ENCODE results near the gene NBEAL2.
"Not testable (repeated sequence)": the region's sequence is repeated elsewhere in the genome, so short reads cannot be mapped to it uniquely, and the experiment has no call there.

The NBEAL2 gene

DNA sequence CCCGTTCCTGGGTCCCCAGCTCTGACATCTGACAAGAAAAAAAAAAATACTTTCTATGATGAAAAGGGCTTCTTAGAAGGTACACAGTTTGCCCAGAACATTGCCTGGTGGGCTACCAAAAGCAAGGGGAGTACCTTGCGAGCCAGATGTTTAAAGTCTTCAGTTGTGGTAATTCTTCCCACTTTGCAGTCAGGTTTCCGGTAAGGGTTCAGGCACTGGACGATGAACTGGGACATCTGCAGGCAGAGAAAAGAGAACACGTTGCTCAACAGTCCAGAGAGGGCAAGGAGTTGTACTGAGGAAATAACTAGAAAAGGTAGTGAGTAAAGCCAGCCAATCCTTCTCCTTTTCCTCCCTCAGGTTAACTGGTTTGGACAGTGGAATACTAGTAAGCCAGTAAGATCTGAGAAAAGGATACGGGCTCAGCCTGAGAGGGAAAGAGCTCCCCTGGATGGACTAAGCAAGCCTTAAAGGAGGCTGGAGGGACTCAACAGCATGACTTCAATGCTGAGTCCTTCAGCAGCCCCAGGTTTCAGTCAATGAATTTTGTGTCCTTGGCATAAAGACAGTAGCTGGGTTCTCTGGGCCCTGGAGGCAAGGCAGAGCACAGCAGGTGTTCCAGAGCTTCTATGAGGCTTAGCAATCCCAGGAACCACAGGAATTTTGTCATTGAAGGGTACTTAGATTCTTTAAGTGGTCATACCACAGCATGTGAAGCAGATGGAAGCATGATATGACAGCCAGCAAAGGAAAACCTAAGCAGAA lies 38.2 kb downstream of the NBEAL2 start:
- FAIRE-seq (peak; percentile 60), DNase-seq (ENCODE audit: insufficient read length, low spot score) (no peak)

DNA sequence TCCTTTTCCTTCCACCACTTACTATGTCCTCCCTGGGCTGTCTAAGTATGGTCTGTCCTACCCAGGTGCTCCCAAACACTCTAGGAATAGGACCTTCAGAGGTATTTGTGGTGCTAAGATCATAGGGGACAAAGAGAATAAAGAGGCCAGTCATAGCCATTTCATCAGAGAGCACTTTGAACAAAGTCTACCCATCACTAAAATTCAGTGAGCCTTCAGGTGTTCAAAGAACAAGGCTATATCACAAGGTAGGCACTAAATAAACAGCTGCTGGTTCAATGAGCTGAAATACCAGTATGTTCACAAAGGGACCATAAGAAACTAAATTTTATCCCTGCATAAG lies 38.8 kb downstream of the NBEAL2 start:
- no peak for TF ChIP-seq SPI1 (IDR thresholded peaks at IDR 0.05; ENCODE audit: low read depth, low read length)
- TF ChIP-seq POU2F2 (IDR thresholded peaks at IDR 0.05; ENCODE audit: low read depth, low read length): no peak
- TF ChIP-seq POLR2A (IDR thresholded peaks at IDR 0.05; ENCODE audit: low read depth, low read length): no peak
- no peak for TF ChIP-seq PAX5 (IDR thresholded peaks at IDR 0.05; ENCODE audit: insufficient read depth, low read length, severe bottlenecking)
- TF ChIP-seq TAF1 (IDR thresholded peaks at IDR 0.05; ENCODE audit: low read depth, low read length): no peak
- no peak for TF ChIP-seq POLR2AphosphoS5 (IDR thresholded peaks at IDR 0.05; ENCODE audit: low read depth, low read length)
- DNase-seq (ENCODE audit: insufficient read length, low spot score) (no peak), FAIRE-seq (no peak)

More for the DNA sequence above, 38.2 kb downstream of the NBEAL2 start:
- TF ChIP-seq PAX5 (IDR thresholded peaks at IDR 0.05; ENCODE audit: insufficient read depth, low read length, severe bottlenecking) (no peak), POLR2AphosphoS5 (IDR thresholded peaks at IDR 0.05; ENCODE audit: low read depth, low read length) (no peak), POU2F2 (IDR thresholded peaks at IDR 0.05; ENCODE audit: low read depth, low read length) (no peak), TAF1 (IDR thresholded peaks at IDR 0.05; ENCODE audit: low read depth, low read length) (no peak), SPI1 (IDR thresholded peaks at IDR 0.05; ENCODE audit: low read depth, low read length) (no peak), POLR2A (IDR thresholded peaks at IDR 0.05; ENCODE audit: low read depth, low read length) (no peak)

DNA sequence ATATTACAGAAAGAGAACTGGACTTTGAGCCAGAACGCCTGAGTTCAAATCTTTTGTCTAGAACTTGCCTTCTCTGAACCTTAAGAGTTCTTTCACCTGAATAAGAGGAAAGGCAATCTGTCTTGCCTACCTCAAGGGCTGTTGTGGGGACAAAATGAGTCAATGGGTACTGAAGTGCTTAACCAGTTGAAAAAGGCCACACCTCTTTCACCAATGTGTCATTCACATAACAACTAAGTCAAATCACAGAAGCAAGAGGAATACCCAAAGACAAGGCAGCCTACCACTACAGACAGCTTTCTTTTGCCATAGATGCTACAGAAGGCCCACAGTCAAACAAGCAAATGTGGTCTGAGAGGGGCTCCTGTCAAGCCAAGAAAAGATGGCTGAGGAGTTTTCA lies 39.7 kb downstream of the NBEAL2 start:
- TF ChIP-seq PAX5 (IDR thresholded peaks at IDR 0.05; ENCODE audit: insufficient read depth, low read length, severe bottlenecking) (no peak), SPI1 (IDR thresholded peaks at IDR 0.05; ENCODE audit: low read depth, low read length) (0 out of 2 replicates have a peak, but pooled peaks have one; percentile 20)
- DNase-seq (ENCODE audit: insufficient read length, low spot score) (peak; percentile 38), FAIRE-seq (peak; percentile 84)

- FAIRE-seq (no peak), DNase-seq (ENCODE audit: insufficient read length, low spot score) (no peak)
- TF ChIP-seq POLR2AphosphoS5 (IDR thresholded peaks at IDR 0.05; ENCODE audit: low read depth, low read length) (no peak), SPI1 (IDR thresholded peaks at IDR 0.05; ENCODE audit: low read depth, low read length) (no peak), PAX5 (IDR thresholded peaks at IDR 0.05; ENCODE audit: insufficient read depth, low read length, severe bottlenecking) (no peak), TAF1 (IDR thresholded peaks at IDR 0.05; ENCODE audit: low read depth, low read length) (no peak), POU2F2 (IDR thresholded peaks at IDR 0.05; ENCODE audit: low read depth, low read length) (no peak), POLR2A (IDR thresholded peaks at IDR 0.05; ENCODE audit: low read depth, low read length) (no peak)
These were observed 40.8 kb downstream of the NBEAL2 start for GRCh38 chr3:47020311-47020710.

DNA sequence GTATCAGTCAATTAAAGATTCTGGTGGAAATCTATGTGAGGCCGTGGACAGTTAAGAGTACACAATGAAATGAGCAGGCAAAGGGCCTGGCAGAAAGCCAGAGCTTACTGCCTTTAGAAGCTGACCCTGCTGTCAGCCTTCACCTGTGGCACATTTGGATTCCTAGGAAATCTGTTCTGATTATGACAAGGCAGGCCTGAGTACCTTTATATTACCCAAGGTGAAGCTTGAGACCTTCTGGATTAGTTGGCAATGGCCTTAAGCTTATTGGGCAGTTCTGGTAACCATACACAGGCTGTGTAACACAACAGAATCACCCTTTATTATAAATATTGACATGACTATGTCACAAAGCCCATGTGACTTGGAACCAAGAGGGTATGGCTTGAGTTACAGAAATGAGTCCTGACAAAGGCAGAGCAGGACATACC lies 43.2 kb downstream of the NBEAL2 start:
- DNase-seq (ENCODE audit: insufficient read length, low spot score) (no peak), FAIRE-seq (no peak)
- no peak for TF ChIP-seq TAF1 (IDR thresholded peaks at IDR 0.05; ENCODE audit: low read depth, low read length)
- TF ChIP-seq POLR2A (IDR thresholded peaks at IDR 0.05; ENCODE audit: low read depth, low read length): no peak
- TF ChIP-seq SPI1 (IDR thresholded peaks at IDR 0.05; ENCODE audit: low read depth, low read length): no peak
- TF ChIP-seq POLR2AphosphoS5 (IDR thresholded peaks at IDR 0.05; ENCODE audit: low read depth, low read length): no peak
- TF ChIP-seq POU2F2 (IDR thresholded peaks at IDR 0.05; ENCODE audit: low read depth, low read length): no peak
- TF ChIP-seq PAX5 (IDR thresholded peaks at IDR 0.05; ENCODE audit: insufficient read depth, low read length, severe bottlenecking): no peak

- DNase-seq (ENCODE audit: insufficient read length, low spot score) (no peak), FAIRE-seq (no peak)
- no peak for TF ChIP-seq SPI1 (IDR thresholded peaks at IDR 0.05; ENCODE audit: low read depth, low read length)
- no peak for TF ChIP-seq TAF1 (IDR thresholded peaks at IDR 0.05; ENCODE audit: low read depth, low read length)
- no peak for TF ChIP-seq POU2F2 (IDR thresholded peaks at IDR 0.05; ENCODE audit: low read depth, low read length)
- TF ChIP-seq POLR2A (IDR thresholded peaks at IDR 0.05; ENCODE audit: low read depth, low read length): no peak
- no peak for TF ChIP-seq PAX5 (IDR thresholded peaks at IDR 0.05; ENCODE audit: insufficient read depth, low read length, severe bottlenecking)
- TF ChIP-seq POLR2AphosphoS5 (IDR thresholded peaks at IDR 0.05; ENCODE audit: low read depth, low read length): no peak
These were observed 45.5 kb downstream of the NBEAL2 start for GRCh38 chr3:47024932-47025331.

DNA sequence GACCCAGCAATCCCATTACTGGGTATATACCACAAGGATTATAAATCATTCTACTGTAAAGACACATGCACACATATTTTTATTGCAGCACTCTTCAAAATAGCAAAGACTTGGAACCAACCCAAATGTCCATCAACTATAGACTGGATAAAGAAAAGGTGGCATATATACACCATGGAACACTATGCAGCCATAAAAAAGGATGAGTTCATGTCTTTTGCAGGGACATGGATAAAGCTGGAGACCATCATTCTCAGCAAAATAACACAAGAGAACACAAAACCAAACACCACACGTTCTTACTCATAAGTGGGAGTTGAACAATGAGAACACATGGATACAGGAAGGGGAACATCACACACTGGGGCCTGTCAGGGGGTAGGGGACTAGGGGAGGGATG lies 47.0 kb downstream of the NBEAL2 start:
- not testable (repeated sequence) for FAIRE-seq; DNase-seq (ENCODE audit: insufficient read length, low spot score)

DNA sequence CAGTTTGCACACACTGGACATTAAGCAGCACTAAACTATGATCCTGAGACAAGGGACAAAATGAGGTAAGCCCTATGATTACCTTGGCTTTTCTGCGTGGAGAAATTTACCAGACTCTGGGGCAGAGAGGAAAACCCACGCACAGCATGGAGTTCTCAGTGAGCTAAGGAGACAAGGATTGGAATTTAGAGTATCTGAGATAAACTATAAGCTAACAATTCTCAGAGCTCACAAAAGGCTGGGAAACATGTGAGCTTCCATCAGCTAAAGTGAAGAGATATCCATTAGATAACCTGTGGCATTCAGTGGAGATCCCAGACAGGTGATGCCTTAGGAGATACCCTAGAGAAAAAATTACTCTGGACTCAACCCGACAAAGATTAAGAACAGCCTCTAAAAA lies 48.7 kb downstream of the NBEAL2 start:
- DNase-seq (ENCODE audit: insufficient read length, low spot score) (no peak), FAIRE-seq (no peak)
- no peak for TF ChIP-seq SPI1 (IDR thresholded peaks at IDR 0.05; ENCODE audit: low read depth, low read length)
- no peak for TF ChIP-seq POU2F2 (IDR thresholded peaks at IDR 0.05; ENCODE audit: low read depth, low read length)
- TF ChIP-seq POLR2A (IDR thresholded peaks at IDR 0.05; ENCODE audit: low read depth, low read length): no peak
- no peak for TF ChIP-seq PAX5 (IDR thresholded peaks at IDR 0.05; ENCODE audit: insufficient read depth, low read length, severe bottlenecking)
- TF ChIP-seq POLR2AphosphoS5 (IDR thresholded peaks at IDR 0.05; ENCODE audit: low read depth, low read length): no peak
- no peak for TF ChIP-seq TAF1 (IDR thresholded peaks at IDR 0.05; ENCODE audit: low read depth, low read length)

- TF ChIP-seq POU2F2 (IDR thresholded peaks at IDR 0.05; ENCODE audit: low read depth, low read length): no peak
- no peak for TF ChIP-seq PAX5 (IDR thresholded peaks at IDR 0.05; ENCODE audit: insufficient read depth, low read length, severe bottlenecking)
- TF ChIP-seq SPI1 (IDR thresholded peaks at IDR 0.05; ENCODE audit: low read depth, low read length): no peak
- no peak for TF ChIP-seq POLR2A (IDR thresholded peaks at IDR 0.05; ENCODE audit: low read depth, low read length)
- TF ChIP-seq TAF1 (IDR thresholded peaks at IDR 0.05; ENCODE audit: low read depth, low read length): no peak
- no peak for TF ChIP-seq POLR2AphosphoS5 (IDR thresholded peaks at IDR 0.05; ENCODE audit: low read depth, low read length)
- FAIRE-seq (peak; percentile 9), DNase-seq (ENCODE audit: insufficient read length, low spot score) (no peak)
These were observed 49.2 kb downstream of the NBEAL2 start for GRCh38 chr3:47028667-47029066.

- DNase-seq (ENCODE audit: insufficient read length, low spot score): not testable (repeated sequence)
- peak; percentile 85 for FAIRE-seq
These were observed 51.6 kb downstream of the NBEAL2 start for GRCh38 chr3:47031041-47031440.
